Skeletal muscle satellite cell (primary cell): Measurements from ENCODE around the gene RBFOX2.
"Not testable (repeated sequence)": the region's sequence is repeated elsewhere in the genome, so short reads cannot be mapped to it uniquely, and the experiment has no call there.

Experiments used
- H3K27me3 ChIP-seq: 2 replicates; pipeline ENCODE4 v1.7.0; 2013; ENCODE audit warnings: low read length; ENCODE audit not compliant: control insufficient read depth, insufficient read depth
- H3K36me3 ChIP-seq: 2 replicates; pipeline ENCODE4 v1.7.0; 2013; ENCODE audit warnings: mild to moderate bottlenecking, control low read depth, low read length; ENCODE audit not compliant: insufficient read depth
- H3K4me1 ChIP-seq: 2 replicates; pipeline ENCODE4 v1.7.0; 2013; ENCODE audit warnings: low read length; ENCODE audit not compliant: control insufficient read depth, insufficient read depth
- H3K4me2 ChIP-seq: 2 replicates; pipeline ENCODE4 v1.7.0; 2013; ENCODE audit warnings: mild to moderate bottlenecking, low read length
- H3K4me3 ChIP-seq: 2 replicates; pipeline ENCODE4 v1.7.0; 2013; ENCODE audit warnings: low read length
- H3K9ac ChIP-seq: 2 replicates; pipeline ENCODE4 v1.7.0; 2013; ENCODE audit warnings: mild to moderate bottlenecking, low read depth, low read length, moderate library complexity
- H3K9me3 ChIP-seq: replicated peaks from 2 replicates; pipeline ENCODE4 v1.7.0; 2013; ENCODE audit warnings: mild to moderate bottlenecking, control low read depth, low read length

The RBFOX2 gene

GRCh38 chr22:36002718-36003260 is 25.8 kb downstream of the RBFOX2 start:
- Histone ChIP-seq H3K36me3 (no peaks in the 10 kb centered on the region), H3K4me3 (no peak overlapping the region), H3K4me1 (no peaks in the 10 kb centered on the region), H3K9ac (no peak overlapping the region), H3K4me2 (no peak overlapping the region), H3K9me3 (no peaks in the 10 kb centered on the region), H3K27me3 (no peaks in the 10 kb centered on the region)

DNA sequence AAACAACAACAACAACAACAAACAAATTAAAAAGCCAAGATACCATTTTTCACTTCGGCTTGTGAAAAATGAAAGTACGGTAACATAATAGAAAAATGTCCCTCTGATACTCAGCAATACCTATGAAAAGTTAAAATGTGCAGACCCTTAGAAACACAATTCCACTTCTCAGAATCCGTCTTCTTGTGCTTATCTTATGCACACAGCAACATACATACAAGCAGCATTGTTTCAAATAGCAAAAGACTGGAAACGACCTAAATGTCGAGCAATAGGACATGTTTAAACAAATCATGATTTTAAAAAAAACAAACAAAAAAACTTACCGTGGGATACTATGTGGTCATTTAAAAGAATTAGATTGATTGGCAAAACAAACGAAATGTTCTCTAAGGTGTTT is 26.5 kb downstream of the RBFOX2 start:
- peaks cover 6% of the 10 kb centered on the region for H3K4me1 ChIP-seq
- H3K27me3 ChIP-seq, result no peaks in the 10 kb centered on the region
- H3K4me3 ChIP-seq, result no peak overlapping the region
- H3K9me3 ChIP-seq, result no peaks in the 10 kb centered on the region
- H3K4me2 ChIP-seq, result no peak overlapping the region
- no peaks in the 10 kb centered on the region for H3K36me3 ChIP-seq
- no peak overlapping the region for H3K9ac ChIP-seq

DNA sequence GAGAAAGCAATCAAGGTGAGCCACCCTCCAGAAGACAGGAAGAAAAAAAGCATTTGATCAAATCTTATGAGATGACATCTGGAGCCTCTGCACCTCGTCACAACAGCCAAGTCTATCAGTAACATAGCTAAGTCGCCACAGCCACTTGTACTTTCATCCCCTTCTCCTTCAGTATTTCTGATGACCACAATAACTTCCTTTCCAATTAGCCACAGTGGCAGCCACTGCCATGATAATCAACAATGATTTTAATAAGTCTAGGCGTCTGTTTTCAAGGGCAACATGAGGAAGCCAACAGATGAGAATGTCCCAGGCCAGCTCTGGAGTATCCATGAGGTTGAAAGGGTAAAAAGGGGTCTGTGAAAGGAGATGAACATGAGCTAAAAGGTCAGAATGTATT is 29.9 kb downstream of the RBFOX2 start:
- no peaks in the 10 kb centered on the region for H3K27me3 ChIP-seq
- no peak overlapping the region for H3K4me2 ChIP-seq
- no peak overlapping the region for H3K4me3 ChIP-seq
- H3K9me3 ChIP-seq, result no peaks in the 10 kb centered on the region
- no peak overlapping the region for H3K9ac ChIP-seq
- H3K36me3 ChIP-seq, result no peaks in the 10 kb centered on the region
- peaks cover 31% of the 10 kb centered on the region for H3K4me1 ChIP-seq

GRCh38 chr22:35997438-35997837 is 31.2 kb downstream of the RBFOX2 start:
- no peaks in the 10 kb centered on the region for H3K9me3 ChIP-seq
- H3K27me3 ChIP-seq, result no peaks in the 10 kb centered on the region
- H3K4me1 ChIP-seq, result peaks cover 31% of the 10 kb centered on the region
- H3K9ac ChIP-seq, result no peak overlapping the region
- no peaks in the 10 kb centered on the region for H3K36me3 ChIP-seq
- no peak overlapping the region for H3K4me3 ChIP-seq
- no peak overlapping the region for H3K4me2 ChIP-seq

GRCh38 chr22:35996596-35996995 is 32.0 kb downstream of the RBFOX2 start:
- Histone ChIP-seq H3K9me3 (no peaks in the 10 kb centered on the region), H3K4me3 (no peak overlapping the region), H3K4me1 (peaks cover 31% of the 10 kb centered on the region), H3K9ac (no peak overlapping the region), H3K27me3 (no peaks in the 10 kb centered on the region), H3K4me2 (peak overlapping the region; percentile 68), H3K36me3 (no peaks in the 10 kb centered on the region)

DNA sequence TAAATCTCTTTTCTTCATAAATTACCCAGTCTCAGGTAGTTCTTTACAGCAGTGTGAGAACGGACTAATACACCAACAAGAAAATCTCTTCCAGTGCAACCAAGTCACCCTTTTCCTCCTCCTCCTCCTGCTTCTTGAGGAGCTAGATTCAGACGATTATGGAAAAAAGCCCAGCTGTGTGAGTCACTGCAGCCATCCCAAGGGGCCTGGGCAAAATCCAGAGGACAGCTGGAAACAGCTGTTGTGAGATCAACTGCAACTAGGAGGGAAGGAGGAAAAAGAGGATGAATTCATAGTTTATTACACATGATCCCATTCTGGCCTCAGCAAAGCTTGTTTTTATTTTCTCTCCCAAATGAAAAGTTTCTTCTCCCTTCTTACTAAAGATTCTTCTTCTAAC is 32.9 kb downstream of the RBFOX2 start:
- Histone ChIP-seq H3K4me2 (peak overlapping the region; percentile 68), H3K4me3 (peak overlapping the region; percentile 42), H3K4me1 (peaks cover 31% of the 10 kb centered on the region), H3K9me3 (no peaks in the 10 kb centered on the region), H3K9ac (peak overlapping the region; percentile 52), H3K36me3 (no peaks in the 10 kb centered on the region), H3K27me3 (no peaks in the 10 kb centered on the region)

GRCh38 chr22:35995348-35995747 is 33.3 kb downstream of the RBFOX2 start:
- H3K4me3 ChIP-seq, result peak overlapping the region; percentile 42
- H3K4me1 ChIP-seq, result peaks cover 31% of the 10 kb centered on the region
- no peaks in the 10 kb centered on the region for H3K27me3 ChIP-seq
- H3K4me2 ChIP-seq, result peak overlapping the region; percentile 68
- no peaks in the 10 kb centered on the region for H3K36me3 ChIP-seq
- H3K9me3 ChIP-seq, result no peaks in the 10 kb centered on the region
- H3K9ac ChIP-seq, result peak overlapping the region; percentile 46

DNA sequence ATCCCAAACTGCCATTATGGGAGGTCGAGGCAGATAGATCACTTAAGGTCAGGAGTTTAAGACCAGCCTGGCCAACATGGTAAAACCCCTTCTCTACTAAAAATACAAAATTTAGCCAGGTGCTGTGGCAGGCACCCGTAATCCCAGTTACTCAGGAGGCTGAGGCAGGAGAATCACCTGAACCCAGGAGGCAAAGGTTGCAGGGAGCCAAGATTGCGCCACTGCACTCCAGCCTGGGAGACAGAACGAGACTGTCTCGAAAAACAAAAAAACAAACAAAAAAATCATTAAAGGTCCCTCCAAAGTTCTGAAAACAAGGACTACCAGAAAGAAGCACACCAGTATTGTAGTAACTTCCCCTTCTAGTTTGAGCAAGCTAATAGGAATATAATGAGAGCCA is 34.9 kb downstream of the RBFOX2 start:
- not testable (repeated sequence) for H3K4me3 ChIP-seq

DNA sequence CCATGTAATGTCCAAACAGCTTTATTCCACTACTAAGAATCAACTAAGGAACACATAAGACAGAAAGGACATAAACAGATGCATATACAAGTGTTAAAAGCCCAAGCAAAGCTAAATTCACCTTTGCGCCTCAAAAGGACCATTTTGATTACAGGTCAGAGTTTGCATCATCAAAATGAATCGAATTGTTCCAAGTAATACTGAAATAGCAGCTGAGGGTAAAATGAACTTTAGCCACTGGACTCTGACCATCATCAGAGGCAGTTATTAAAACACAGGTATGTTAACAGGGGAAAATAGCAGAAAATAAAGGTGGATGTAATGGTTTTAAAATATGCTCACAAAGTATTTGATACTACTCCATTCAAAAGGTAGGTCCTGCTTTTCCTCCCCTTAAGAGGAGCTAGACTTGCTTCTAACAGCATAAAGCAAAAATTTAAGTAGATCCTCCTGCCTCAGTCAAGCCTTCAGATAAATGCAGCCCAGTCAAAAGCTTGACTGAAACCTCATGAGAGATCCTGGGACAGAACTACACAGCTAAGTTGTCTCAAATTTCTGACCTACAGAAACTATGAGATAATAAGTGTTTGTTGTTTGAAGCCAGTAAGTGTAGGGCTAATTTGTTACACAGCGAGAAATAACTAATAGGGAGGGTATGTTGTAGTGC is 35.4 kb downstream of the RBFOX2 start:
- H3K36me3 ChIP-seq, result no peaks in the 10 kb centered on the region
- no peaks in the 10 kb centered on the region for H3K9me3 ChIP-seq
- H3K9ac ChIP-seq, result no peak overlapping the region
- peaks cover 31% of the 10 kb centered on the region for H3K4me1 ChIP-seq
- no peak overlapping the region for H3K4me3 ChIP-seq
- H3K27me3 ChIP-seq, result no peaks in the 10 kb centered on the region
- no peak overlapping the region for H3K4me2 ChIP-seq

More for the DNA sequence above, 34.9 kb downstream of the RBFOX2 start:
- peaks cover 31% of the 10 kb centered on the region for H3K4me1 ChIP-seq
- H3K4me2 ChIP-seq, H3K9me3 ChIP-seq, H3K9ac ChIP-seq, H3K27me3 ChIP-seq, H3K36me3 ChIP-seq: not testable (repeated sequence)

GRCh38 chr22:35991168-35991567 is 37.5 kb downstream of the RBFOX2 start:
- Histone ChIP-seq H3K9ac (no peak overlapping the region), H3K36me3 (no peaks in the 10 kb centered on the region), H3K4me3 (no peak overlapping the region), H3K4me2 (no peak overlapping the region), H3K9me3 (no peaks in the 10 kb centered on the region), H3K27me3 (no peaks in the 10 kb centered on the region), H3K4me1 (peaks cover 26% of the 10 kb centered on the region)

DNA sequence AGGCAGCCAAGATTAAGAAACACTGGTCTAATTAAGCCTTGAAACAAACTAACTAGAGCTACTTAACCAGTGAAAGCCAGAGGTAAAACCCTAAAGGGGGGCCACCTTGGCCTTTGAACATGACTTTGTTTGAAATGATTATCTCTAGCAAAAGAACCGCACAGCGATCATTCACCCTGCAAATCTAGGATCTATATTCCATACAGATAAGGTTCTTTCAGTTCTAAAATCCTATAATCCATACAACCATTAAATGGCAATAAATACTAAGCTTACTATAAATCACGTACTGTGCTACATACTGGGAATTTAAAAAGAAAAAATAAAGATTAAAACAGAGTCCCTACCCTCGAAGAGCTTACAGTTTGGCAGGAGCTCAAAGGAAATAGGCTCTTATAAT is 40.6 kb downstream of the RBFOX2 start:
- no peaks in the 10 kb centered on the region for H3K36me3 ChIP-seq
- no peak overlapping the region for H3K4me3 ChIP-seq
- H3K4me2 ChIP-seq, result no peak overlapping the region
- H3K9ac ChIP-seq, result no peak overlapping the region
- H3K4me1 ChIP-seq, result peaks cover 14% of the 10 kb centered on the region
- no peaks in the 10 kb centered on the region for H3K9me3 ChIP-seq
- no peaks in the 10 kb centered on the region for H3K27me3 ChIP-seq

DNA sequence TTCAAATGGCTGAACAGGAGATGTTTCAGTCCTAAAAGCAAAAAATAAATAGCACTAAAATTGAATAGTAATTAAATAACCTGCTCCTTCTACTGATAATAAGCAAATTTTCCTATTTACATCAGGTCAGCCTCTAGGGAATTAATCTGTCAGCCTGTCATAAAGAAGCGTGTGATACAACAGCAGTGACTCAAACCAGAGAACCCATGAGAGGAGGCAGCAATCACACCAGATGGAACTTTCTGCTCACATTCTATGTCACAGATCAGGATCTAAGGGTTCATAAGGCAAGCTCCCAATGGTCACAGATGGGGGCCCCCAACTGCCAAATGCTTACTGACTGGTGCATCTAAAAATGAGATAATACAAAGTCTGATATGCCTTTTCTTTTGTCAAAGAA is 41.1 kb downstream of the RBFOX2 start:
- H3K4me1 ChIP-seq, result peaks cover 14% of the 10 kb centered on the region
- H3K9me3 ChIP-seq, result no peaks in the 10 kb centered on the region
- no peaks in the 10 kb centered on the region for H3K27me3 ChIP-seq
- H3K4me2 ChIP-seq, result no peak overlapping the region
- H3K4me3 ChIP-seq, result no peak overlapping the region
- no peak overlapping the region for H3K9ac ChIP-seq
- H3K36me3 ChIP-seq, result no peaks in the 10 kb centered on the region
